ENCODE measurements around the gene DNHD1.

GRCh38 chr11:6520265-6520664, 23.2 kb downstream of the DNHD1 start:
- TF ChIP-seq TARDBP (IDR thresholded peaks at IDR 0.05) (no peak), ELF4 (IDR thresholded peaks at IDR 0.05) (no peak), HDGF (IDR thresholded peaks at IDR 0.05; ENCODE audit: borderline replicate concordance) (no peak), BHLHE40 (IDR thresholded peaks at IDR 0.05; ENCODE audit: borderline replicate concordance) (no peak), L3MBTL2 (conservative IDR thresholded peaks at IDR 0.05) (no peak), ZNF384 (IDR thresholded peaks at IDR 0.05) (no peak)

Measured in HEK293T (cell line).